Activated naive CD8-positive, alpha-beta T cell treated with anti-CD3 and anti-CD28 coated beads, Interleukin-2, amount 50 U/mL, for 16 hours (primary cell): ENCODE data around the gene PRR35.

Source experiments
- DNase-seq: peaks from one replicate; pipeline ENCODE4 v3.0.0-alpha.2; 2020; ENCODE audit warnings: low read depth, low spot score

The PRR35 gene

DNA sequence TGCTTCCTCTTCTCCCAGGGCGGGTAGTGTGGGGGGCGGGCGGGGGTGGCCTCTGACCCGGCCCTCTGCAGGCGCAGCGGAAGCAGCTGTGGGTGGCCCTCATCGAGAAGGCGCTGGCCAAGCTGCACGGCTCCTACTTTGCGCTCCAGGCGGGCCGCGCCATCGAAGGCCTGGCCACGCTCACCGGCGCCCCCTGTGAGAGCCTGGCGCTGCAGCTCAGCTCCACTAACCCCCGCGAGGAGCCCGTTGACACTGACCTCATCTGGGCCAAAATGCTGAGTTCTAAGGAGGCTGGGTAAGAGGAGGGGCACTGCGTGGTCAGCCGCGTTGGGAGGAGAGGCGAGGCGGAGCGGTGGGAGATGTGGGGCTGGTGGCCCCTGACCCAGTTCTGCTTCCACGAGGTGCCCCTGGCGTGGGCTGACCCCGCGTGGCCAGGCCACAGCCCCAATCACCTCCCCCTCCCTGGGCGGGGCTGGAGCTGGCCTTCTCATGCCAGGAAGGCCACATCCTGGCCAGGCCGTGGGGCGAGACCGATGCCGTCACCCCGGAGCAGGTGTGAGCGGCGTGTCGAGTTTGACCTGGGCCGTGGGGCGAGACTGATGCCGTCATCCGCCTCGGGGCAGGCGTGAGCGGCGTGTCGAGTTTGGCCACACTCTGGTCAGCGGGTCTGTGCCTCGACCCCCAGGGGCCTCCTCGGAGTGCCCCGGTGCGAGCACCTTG lies 10.5 kb upstream of the PRR35 start:
- DNase-seq = no peak

DNA sequence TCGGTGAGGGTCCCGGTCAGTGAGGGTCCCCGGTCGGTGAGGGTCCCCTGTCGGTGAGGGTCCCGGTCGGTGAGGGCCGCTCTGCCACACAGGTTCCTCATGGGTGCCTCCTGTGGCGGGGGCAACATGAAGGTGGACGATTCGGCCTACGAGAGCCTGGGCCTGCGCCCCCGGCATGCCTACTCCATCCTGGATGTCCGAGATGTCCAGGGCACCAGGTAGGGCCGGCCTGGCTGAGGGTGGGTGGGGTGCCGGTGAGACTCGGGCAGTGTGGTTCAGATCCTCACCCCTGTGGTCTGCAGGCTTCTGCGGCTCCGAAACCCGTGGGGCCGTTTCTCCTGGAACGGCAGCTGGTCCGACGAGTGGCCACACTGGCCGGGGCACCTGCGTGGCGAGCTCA lies 9.0 kb upstream of the PRR35 start:
- DNase-seq = no peak

DNA sequence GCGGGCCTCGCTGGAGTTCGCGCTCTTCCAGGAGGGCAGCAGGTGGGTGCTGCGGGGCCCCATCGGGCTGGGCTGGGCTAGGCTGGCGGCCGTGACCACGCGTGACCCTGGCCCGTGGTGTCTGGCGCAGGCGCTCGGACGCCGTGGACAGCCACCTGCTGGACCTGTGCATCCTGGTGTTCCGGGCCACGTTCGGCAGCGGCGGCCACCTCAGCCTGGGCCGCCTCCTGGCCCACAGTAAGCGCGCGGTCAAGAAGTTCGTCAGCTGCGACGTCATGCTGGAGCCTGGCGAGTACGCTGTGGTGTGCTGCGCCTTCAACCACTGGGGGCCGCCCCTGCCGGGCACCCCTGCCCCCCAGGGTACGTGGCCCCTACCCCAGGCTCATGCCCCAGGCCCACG lies 8.0 kb upstream of the PRR35 start:
- no peak for DNase-seq

DNA sequence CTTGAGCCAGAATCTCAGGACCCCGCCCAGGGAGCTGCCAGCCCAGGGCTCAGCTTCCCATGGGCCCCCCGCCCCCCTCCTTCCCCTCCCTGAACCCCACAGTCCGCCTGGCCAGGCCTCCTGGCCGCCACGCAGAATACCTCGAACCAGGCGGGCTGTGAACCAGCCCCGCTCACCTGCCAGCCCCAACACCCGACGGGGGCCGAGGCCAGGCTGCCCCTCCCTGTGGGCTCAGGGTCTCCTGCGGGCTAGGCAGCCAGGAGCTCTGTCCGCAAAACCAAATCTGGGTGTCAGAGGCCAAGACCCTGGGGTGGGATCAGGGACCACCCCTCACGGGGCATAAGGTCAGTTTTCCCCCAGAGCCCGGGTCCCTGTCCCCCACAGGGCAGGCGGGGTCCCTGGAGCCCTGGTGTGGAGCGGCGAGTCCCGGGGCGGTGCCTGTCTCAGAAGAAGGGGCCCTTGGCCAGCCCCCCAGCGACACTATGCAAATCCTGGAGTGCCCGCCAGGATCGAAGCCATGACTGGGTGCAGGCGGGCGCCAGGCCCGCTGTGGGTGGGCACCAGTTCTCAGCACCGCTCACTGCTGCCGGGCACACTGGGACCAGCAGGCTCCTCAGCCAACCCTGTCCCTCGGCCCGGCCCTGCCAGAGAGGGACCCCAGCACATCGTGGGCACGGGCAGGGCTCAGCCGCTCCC lies 6.4 kb upstream of the PRR35 start:
- DNase-seq = no peak

DNA sequence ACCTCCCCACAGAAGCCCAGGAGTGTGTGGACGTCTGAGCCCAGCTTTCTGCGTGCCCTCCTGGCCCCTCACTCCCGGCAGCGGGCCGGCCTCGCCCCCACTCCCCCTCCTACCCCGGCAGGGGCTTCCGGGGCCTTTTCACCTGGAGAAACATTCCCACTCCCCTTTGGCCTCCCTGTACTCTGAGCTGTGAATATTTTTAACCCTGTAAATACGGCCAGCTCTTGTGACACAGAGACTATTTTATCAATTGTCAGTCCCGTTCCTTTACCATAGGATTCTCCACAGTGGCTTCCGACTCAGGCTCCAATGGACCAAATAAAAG lies 5.9 kb upstream of the PRR35 start:
- DNase-seq = no peak

DNA sequence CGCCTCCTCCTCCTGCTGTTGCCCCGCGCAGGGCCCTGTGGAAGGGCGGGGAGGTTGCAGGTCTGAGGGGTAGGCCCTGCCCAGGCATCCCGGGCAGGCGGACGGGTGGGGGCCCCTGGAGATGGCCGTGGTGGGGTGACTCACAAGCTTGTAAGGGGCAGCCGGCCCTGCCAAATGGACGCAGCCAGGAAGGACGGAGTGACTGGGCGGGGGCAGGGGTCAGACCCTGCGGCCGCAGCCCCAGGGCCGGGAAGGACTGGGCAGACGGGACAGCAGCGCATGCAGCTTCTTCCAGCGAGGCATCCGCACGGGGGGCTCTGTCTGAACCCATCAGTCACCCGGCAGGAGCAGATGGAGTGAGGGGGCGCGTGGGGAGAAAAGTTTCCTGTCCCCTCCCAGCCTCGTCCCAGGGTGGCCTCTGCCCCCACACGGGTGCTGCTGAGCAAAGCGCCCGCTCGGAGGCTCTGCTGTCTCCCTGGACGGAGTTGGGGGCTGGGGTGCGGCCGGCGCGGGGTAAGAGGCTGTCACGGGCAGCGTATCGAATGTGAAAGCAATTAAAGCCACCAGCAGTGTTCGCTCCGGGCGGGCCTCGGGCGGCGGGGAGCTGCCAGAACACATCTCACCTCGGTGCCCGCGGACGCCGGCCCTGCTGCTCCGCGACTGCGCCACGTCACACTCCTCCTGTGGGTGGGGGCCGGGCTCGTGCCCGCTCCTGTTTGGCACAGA lies 5.4 kb upstream of the PRR35 start:
- DNase-seq = no peak

DNA sequence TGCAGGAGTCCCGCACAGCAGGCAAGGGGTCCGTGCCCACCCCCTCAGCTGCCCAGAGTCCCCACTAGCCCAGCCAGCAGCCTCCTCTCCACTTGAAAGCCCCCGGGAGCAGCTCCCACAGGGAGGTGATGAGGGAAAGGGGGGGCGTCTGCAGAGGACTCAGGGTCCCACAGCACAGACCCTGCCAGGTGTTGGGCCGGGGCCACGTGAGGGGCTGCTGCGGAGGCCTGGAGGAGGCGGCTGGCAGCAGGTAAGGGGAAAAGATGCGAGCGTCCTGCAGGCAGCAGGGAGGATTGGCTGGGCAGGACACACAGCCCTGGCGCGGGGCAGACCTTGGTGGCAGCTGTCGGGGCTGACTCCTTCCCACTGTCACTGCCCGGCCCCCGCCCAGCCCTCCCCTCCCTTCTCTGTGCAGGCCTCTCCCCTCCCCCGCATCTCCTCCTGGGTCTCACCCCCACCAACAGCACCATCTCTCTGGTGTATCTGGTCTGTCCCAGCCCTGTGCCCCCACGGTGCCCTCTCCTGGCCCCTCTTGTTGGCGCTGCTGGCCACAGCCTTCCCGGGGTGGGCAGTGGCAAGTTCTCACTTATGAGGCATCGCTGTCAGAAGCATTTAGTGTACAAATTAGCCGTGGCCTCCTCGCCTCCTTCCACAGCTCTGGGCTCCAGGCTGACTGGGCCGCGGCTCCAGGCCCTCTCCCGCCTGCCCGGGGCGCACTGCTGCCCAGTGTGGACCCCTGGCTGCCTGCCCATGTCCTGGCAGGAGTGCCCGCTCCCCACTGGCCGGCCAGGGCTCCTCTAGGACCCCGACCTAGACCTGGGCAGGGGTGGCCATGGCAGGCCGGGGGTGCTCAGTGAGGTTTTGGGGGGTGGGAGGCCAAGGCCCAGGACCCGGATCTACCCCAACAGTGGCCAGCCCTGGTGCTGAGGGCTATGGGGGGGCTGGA lies 4.4 kb upstream of the PRR35 start:
- DNase-seq = no peak

DNA sequence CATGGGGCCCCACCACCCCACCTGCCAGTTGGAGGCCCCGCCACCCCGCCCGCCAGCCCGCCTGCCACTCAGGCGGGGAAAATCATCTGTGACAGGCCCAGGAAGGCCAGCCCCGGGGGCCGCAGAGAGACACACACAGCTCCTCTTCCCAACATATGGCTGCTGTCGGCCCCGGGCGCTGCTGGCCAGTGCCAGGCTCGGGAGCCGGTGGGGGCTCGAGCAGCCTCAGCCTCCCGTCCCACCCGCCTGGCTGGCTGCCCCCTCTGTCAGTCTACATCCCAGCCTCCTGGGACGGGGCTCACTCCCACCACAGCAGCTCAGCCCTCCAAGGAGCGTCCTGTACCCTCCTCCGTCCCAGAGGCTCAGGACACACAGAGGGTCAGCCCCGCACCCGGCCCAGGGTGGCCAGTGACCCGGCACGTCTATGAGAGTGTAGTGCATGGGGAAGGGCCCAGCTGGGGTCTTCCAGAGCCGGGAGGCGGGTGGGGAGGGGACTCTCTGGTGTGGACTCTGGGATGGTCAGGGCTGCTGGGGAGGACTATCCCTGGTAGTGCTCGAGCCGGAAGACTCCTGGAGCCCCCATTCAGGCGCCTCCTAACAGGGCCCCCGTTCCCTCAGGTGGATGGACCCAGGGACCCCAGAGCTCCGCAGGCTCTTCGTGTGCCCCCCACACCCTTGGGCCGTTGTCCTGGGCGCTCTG lies 3.6 kb upstream of the PRR35 start:
- DNase-seq = no peak

DNA sequence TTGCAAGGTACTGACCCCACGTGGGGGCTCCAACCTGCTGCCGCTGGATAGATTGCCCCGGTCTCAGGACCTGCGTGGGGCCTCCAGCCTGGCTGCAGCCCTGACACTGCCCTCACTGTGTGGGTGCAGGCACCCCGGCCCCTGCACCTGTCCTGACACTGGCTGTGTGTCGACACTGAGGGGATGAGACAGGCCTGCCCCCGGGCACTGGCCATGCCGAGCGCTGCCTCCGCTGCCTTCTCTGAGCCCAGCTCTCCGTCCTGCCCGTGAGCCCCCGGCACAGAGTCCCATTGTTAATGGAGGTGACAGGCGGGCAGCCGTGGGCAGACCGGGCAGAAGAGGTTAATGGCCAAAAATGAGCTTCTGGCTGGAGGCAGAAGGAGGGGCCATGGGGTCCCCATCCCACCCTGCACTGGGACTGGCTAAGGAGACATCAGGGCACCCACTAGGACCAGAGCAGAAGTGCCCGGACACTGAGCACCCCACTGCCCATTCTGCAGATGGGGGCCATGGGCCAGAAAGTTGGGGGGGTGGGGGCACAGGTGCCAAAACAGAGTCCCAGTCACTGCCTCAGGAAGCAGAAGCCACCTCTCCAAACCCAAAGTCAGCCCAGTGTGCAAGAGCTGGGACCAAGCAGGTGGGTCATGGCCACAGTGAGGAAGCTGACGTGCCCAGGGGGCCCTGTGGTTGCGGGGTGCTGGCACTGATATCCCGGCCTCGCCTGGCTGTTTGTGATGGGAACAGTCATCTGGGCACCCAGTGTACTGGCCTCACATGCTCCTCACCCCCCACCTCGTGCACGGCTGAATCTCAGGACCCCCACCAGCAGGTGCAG lies 2.5 kb upstream of the PRR35 start:
- no peak for DNase-seq

DNA sequence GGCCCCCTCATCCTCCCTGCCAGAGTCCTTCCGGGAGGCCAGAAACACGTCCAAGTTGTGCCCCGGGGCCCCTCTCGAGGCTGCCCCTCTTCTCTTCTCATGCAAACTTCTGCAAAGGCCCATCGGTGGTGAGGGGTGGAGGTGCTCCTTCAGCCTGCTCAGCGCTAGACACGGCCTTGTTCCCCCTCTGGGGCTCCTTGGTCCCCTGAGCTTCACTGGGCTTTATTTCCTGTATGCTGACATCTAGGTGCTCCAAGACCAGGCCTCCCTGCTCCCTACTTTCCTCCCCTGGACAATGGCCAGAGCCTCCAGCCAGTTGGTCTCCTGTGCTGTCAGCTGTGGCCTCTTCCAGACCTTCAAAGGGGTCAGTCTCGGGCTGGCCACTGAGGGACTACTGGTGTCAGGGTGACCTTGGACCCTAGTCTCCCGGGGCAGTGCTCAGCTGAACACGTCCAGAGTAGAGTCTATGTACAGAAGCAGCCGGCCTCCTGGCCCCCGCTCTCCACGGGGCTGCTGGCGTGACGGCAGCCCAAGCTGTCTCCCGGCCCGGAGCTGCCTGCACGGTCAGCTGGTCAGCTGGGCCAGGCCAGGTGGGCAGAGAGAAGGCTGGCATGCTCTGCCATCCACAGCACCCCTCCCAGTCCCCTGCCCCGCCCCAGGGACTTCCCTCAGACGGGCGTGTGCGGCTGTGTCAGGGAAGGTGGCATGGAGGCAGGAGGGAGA lies 1.7 kb upstream of the PRR35 start:
- DNase-seq = no peak

DNA sequence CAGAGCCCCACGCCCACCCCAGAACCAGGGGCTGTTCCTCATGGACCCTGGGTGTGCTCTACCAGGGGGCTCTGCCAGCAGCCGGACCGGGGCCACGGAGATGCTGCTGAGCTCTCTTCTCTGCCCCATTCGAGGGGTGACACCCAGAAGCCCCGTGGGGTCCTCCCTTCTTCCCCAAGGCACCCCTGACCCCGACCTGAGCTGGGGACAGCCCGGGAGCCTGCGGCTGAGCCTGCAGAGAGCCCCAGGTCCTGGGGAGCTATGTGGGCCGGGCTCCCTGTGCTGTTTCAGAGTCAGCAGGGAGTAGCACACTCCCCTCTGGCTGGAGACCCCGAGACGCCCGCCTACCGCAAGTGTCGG lies 1.2 kb upstream of the PRR35 start:
- DNase-seq = no peak

DNA sequence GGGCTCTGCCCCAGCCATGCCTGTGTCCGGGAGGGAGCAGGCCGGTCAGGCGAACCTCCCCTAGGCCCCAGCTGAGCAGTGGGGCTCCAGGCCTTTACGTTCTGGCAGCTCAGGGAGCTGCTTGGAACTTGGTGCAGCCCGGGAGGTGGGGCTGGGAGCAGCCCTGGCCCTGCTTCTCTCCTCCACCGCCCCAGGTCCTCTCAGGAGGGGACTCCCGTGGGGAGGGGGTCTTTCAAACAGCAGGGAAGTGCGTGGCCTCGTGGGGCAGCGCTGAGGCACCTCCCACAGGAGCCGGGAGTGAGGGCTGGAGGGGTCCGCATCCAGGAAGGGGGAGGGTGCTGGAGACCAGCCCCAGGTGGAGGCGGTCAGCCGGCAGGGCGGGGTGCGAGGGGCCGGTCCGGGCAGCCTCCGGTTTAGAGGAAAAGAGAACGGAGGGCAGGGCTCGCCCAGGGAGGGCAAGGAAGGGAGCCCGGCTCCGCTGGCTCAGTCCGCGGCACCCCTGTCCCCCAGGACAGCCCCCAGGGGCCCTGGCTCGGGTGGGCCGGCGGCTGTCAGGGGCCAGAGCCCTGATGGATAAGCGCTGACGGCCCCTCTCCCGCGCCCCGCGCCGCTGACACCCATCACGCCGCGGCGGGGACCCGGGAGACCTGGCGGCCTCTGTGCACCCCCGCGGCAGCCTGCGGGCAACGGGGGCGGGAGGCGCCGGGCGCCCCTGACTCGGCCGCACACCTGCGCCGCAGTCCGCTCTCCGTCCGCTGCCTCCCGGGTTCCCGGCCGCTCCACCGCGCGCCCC lies 587 bp upstream of the PRR35 start:
- no peak for DNase-seq

DNA sequence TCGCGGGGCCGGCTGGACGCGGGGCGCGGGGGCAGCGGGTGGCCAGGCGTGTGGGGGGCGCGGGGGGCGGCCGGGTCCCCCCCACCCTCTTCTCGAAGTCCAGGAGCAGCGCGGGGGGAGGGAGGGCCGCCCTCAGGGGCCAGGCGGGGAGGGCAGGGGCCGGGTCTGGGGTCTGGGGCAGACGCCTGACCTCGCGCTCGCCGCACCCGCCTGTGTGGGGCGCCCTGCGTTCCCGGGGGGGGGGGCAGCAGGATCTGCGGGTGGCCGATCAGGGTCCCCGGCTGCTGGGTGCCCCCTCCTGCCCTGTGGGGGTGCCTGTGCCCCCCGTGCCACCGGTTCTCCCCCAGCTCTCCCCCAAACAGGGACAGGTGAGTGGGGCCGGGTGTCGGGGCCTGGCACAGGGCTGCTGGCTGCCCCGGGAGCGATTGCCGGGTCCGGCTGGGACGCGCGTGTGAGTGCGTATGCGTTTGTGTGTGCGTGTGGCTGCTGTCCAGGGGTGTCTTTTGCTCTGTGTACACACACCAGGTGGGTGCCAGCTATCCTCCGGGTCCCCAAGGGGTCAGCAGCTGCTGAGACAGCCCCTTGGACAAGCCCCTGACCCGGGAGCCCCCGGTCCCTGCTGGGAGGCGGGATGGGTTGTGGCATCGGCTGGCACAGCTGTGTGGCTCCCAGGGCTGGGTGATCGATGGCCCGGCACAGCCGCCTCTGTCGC lies 663 bp downstream of the PRR35 start:
- DNase-seq = no peak

DNA sequence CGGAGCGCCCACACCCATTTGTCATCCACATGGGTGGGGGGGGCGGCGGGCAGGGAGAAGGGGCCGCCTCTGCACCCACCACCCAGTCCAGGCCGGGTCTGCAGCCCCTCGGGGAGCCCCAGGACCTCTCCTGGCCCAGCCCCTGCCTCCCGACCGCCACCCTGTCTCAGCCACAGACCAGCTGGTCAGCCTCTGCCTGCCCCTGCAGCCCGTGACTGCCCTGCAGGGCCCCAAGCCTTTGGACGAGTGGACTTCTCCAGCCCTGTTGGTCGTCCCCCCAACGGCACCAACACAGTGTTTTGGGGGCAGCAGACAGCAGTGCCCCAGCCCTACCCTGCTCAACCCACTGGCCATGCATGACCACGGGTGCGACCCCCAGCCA lies 1.2 kb downstream of the PRR35 start:
- no peak for DNase-seq

DNA sequence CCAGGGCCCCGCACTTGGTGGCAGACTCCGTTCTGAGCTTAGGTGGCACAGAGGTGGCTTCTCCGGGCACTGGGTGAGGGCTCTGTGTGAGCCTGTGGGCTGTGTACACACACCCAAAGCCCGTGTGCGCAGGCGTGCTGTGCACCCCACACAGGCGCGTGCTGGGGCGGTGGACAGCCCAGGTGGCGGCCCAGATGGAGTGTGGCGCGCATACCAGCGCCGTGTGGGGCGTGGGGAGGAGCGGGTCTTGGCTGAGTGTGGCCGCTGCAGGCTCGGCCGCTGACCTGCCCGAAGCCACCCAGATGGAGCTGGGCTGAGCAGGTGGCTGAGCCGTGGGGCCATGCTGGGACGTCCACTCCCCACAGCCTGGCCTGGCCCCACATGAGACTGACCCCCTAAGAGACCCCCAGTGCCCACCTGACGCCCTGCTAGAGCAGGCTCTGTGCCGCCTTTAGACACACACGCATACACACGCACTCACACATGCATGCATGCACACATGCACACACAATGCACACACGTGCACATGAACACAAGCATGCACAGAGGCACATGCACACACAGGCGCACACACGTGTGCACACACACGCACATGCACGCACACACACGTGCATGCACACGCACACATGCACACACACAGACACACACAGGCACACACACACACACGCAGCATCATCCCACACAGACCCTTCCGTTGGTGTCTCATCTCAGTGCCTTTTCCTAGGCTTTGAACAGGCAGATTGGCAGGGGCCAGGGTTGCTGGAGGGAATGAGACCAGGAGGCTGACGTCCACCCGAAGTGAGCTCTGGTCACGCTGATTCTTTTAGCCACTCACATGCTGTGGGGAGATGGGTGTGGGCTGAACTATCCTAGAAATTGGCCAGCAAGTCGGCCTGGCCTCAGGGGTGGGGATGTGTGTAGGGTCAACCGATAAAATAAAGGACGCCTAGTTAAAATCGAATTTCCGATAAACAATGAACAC lies 2.1 kb downstream of the PRR35 start:
- DNase-seq = no peak

DNA sequence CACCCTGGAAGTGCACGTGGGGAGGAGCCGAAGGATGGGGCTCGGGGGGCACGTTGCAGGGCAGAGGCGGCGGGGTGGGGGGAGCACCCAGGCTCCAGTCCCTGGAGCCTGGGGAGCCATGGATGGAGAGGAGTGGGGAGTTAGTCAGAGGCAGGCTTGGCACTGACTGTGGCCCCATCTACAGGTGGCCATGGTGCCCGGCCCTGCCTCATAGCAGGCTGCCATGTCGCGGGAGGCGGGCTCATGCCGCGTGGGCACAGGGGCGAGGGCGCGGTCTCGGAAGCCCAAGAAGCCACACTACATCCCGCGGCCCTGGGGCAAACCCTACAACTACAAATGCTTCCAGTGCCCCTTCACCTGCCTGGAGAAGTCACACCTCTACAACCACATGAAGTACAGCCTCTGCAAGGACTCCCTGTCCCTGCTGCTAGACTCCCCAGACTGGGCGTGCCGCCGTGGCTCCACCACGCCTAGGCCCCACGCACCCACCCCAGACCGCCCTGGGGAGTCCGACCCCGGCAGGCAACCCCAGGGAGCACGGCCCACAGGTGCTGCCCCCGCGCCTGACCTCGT lies 3.0 kb downstream of the PRR35 start:
- no peak for DNase-seq
